SK-N-SH (cell line): ENCODE data around the gene SCN4A. TPM values are rescaled to one million over a fixed set of nuclear protein-coding genes. Genes with fewer than 3 reads are reported as not detected.

Experiments
- CTCF ChIA-PET: fragments of 300-600, 350-600 bp; formaldehyde crosslinking; extraction: SDS; loops from one replicate; lab custom pipeline; 2021; lab: Yijun Ruan, JAX
- POLR2A ChIA-PET: fragments of 350-600 bp; sonication (Branson Sonifier 250); formaldehyde crosslinking; extraction: SDS; loops from one replicate; lab custom pipeline; 2020; ENCODE audit warnings: antibody characterized with exemption, inconsistent platforms; lab: Yijun Ruan, JAX
- DNase-seq: peaks from one replicate; pipeline ENCODE4 v3.0.0; 2012
- H2AFZ ChIP-seq: fragments of 200-600 bp; sonication (generic); 2 replicates; pipeline ENCODE4 v1.8.1; 2016; ENCODE audit warnings: antibody characterized with exemption, mild to moderate bottlenecking, low read depth
- H3F3A ChIP-seq: fragments of 200-600 bp; sonication (generic); replicated peaks from 2 replicates; pipeline ENCODE3; 2016; ENCODE audit warnings: antibody characterized with exemption, mild to moderate bottlenecking; ENCODE audit not compliant: insufficient read depth
- H3K27ac ChIP-seq, 2 experiments: fragments of 200-500 bp in 1 of 2; fragments of 200-600 bp in 1 of 2; sonication (Bioruptor generic) in 1 of 2; sonication (generic), shearing (Covaris generic) in 1 of 2; 2 replicates each; pipeline versions ENCODE4 v1.5.1 to v1.6.1; 2014 to 2016; ENCODE audit warnings: low read depth in 2 of 2, inconsistent platforms in 1 of 2, low read length in 1 of 2, mild to moderate bottlenecking in 1 of 2, mixed read lengths in 1 of 2
- H3K27me3 ChIP-seq: fragments of 200-600 bp; sonication (generic), shearing (Covaris generic); 2 replicates; pipeline ENCODE4 v1.6.1; 2016; ENCODE audit warnings: mixed run types; ENCODE audit not compliant: insufficient read depth
- H3K36me3 ChIP-seq, 2 experiments: fragments of 200-500 bp in 1 of 2; fragments of 200-600 bp in 1 of 2; sonication (Bioruptor generic) in 1 of 2; sonication (generic) in 1 of 2; replicated peaks in 1 of 2; 2 replicates each; pipeline versions ENCODE3 to v1.5.1; 2014 to 2016; ENCODE audit warnings: low read length in 1 of 2, mild to moderate bottlenecking in 1 of 2; ENCODE audit not compliant: insufficient read depth in 2 of 2, control insufficient read depth in 1 of 2
- H3K4me1 ChIP-seq, 2 experiments: fragments of 200-500 bp in 1 of 2; fragments of 200-600 bp in 1 of 2; sonication (Bioruptor generic) in 1 of 2; sonication (generic), shearing (Covaris generic) in 1 of 2; 2 replicates each; pipeline versions ENCODE4 v1.5.1 to v1.6.1; 2014 to 2016; ENCODE audit warnings: low read depth in 1 of 2, low read length in 1 of 2, mixed run types in 1 of 2; ENCODE audit not compliant: insufficient read depth in 2 of 2, control insufficient read depth in 1 of 2
- H3K4me2 ChIP-seq: fragments of 200-600 bp; sonication (generic), shearing (Covaris generic); 2 replicates; pipeline ENCODE4 v1.6.1; 2017; ENCODE audit warnings: mixed run types
- H3K4me3 ChIP-seq, 2 experiments: fragments of 200-500 bp in 1 of 2; fragments of 200-600 bp in 1 of 2; sonication (Bioruptor generic) in 1 of 2; sonication (generic), shearing (Covaris generic) in 1 of 2; 2 replicates each; pipeline versions ENCODE4 v1.5.1 to v1.8.1; 2014 to 2016; ENCODE audit warnings: low read depth in 2 of 2, inconsistent platforms in 1 of 2, low read length in 1 of 2, mild to moderate bottlenecking in 1 of 2, mixed read lengths in 1 of 2, moderate library complexity in 1 of 2
- H3K79me2 ChIP-seq: fragments of 200-600 bp; sonication (generic); 2 replicates; pipeline ENCODE4 v1.8.1; 2017; ENCODE audit warnings: mild to moderate bottlenecking; ENCODE audit not compliant: insufficient read depth
- H3K9ac ChIP-seq: fragments of 200-600 bp; sonication (generic); 2 replicates; pipeline ENCODE4 v1.6.1; 2017; ENCODE audit warnings: mixed run types
- H3K9me2 ChIP-seq: fragments of 200-600 bp; sonication (generic); 2 replicates; pipeline ENCODE4 v1.6.1; 2017; ENCODE audit warnings: mixed run types
- H3K9me3 ChIP-seq: fragments of 200-600 bp; sonication (generic); 2 replicates; pipeline ENCODE4 v1.6.1; 2017; ENCODE audit warnings: mixed run types, mild to moderate bottlenecking, moderate library complexity
- H4K20me1 ChIP-seq: fragments of 200-600 bp; sonication (generic); 2 replicates; pipeline ENCODE4 v1.6.1; 2017; ENCODE audit warnings: mild to moderate bottlenecking, mixed run types; ENCODE audit not compliant: insufficient read depth
- EZH2phosphoT487 ChIP-seq: fragments of 200-600 bp; sonication (generic); IDR thresholded peaks from 2 replicates; pipeline ENCODE4 v1.6.1; 2017; ENCODE audit warnings: low read depth, mixed run types, mild to moderate bottlenecking, antibody characterized with exemption, moderate library complexity, borderline replicate concordance
- FOXM1 ChIP-seq: IDR thresholded peaks from 2 replicates; pipeline ENCODE4 v1.4.0; 2012; ENCODE audit warnings: low read depth, mild to moderate bottlenecking
- GATA2 ChIP-seq: sonication (generic); formaldehyde crosslinking; IDR thresholded peaks from 2 replicates; pipeline ENCODE4 v1.5.0; 2020; ENCODE audit warnings: mild to moderate bottlenecking, missing genetic modification reagents
- JUND ChIP-seq: IDR thresholded peaks from 2 replicates; pipeline ENCODE4 v1.4.0; 2012
- MAX ChIP-seq: IDR thresholded peaks from 2 replicates; pipeline ENCODE4 v1.4.0; 2012; ENCODE audit warnings: low read depth
- PBX3 ChIP-seq: IDR thresholded peaks from 2 replicates; pipeline ENCODE4; 2012
- RAD21 ChIP-seq: IDR thresholded peaks from 2 replicates; pipeline ENCODE4 v1.6.1; 2012; ENCODE audit warnings: mild to moderate bottlenecking, low read length
- RFX5 ChIP-seq: IDR thresholded peaks from 2 replicates; pipeline ENCODE4 v1.6.1; 2012; ENCODE audit warnings: mild to moderate bottlenecking, improper control_type of control experiment, low read length
- TAF1 ChIP-seq: IDR thresholded peaks from 2 replicates; pipeline ENCODE4 v1.6.1; 2012; ENCODE audit warnings: low read depth, mild to moderate bottlenecking, low read length, moderate library complexity, borderline replicate concordance
- TCF12 ChIP-seq: IDR thresholded peaks from 2 replicates; pipeline ENCODE4 v1.4.0; 2012
- USF1 ChIP-seq: IDR thresholded peaks from 2 replicates; pipeline ENCODE4 v1.4.0; 2012; ENCODE audit warnings: low read depth, borderline replicate concordance
- USF2 ChIP-seq: fragments of 150-350 bp; IDR thresholded peaks from 2 replicates; pipeline ENCODE4 v1.6.1; 2017; ENCODE audit warnings: antibody characterized with exemption, low read length, low read depth, borderline replicate concordance
- YY1 ChIP-seq: IDR thresholded peaks from 2 replicates; pipeline ENCODE4 v1.4.0; 2012; ENCODE audit warnings: low read depth, mild to moderate bottlenecking
- ZBTB33 ChIP-seq: IDR thresholded peaks from 2 replicates; pipeline ENCODE4 v1.4.0; 2012; ENCODE audit warnings: low read depth, borderline replicate concordance
- WGBS: methylation state at CpG from one replicate; pipeline ENCODE4 v1.1.6; 2017; ENCODE audit warnings: low lambda C conversion rate; 5-methylcytosine and 5-hydroxymethylcytosine counted together
- polyA plus RNA-seq, 3 experiments: library from polyadenylated mRNA; depleted of rRNA; stranded (reverse); fragments of >200 nt; gene quantifications; 2 replicates each; pipeline ENCODE4 v1.2.3, GENCODE V29; 2012

Gene SCN4A
- polyA plus RNA-seq, 1 of the 3 experiments (the other 2 are of a cell fraction): not detected

GRCh38 chr17:63949576-63950250 lies 23.0 kb downstream of the SCN4A start (continued):
- TF ChIP-seq USF1 (no peak), FOXM1 (no peak), JUND (no peak), GATA2 (CRISPR knock-in tag) (no peak), ZBTB33 (no peak), TCF12 (no peak)

DNA sequence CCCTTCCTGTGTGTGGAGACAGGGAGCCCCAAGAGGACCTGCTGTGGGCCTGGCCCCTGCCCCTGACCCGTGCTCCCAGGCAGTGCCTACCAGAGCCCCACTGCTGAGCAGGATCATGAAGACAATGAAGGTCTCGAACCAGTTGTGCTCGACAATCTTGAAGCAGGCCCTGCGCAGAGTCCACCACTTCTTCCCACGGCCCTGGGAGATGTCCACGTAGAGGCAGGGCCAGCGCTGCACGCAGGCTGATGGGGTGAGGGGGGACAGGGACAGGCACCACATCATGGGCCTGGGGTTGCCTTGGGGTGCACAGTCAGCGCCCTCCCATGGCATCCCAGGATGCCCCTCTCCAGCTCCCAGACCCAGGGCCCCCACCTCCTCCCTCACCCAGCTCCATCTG lies 24.2 kb downstream of the SCN4A start:
- CTCF ChIA-PET: interaction anchor here (1.0 to 6.8 kb wide), 4 partner anchors 30 to 373 kb away, joined by 3 to 63 read pairs (median 17); partner anchors contain the start of genes CSHL1 and GH1
- H3K9me3 ChIP-seq: no peaks in the 10 kb centered on the region

More for the DNA sequence above, 24.2 kb downstream of the SCN4A start:
- no peak overlapping the region for H3K4me3 ChIP-seq
- TF ChIP-seq EZH2phosphoT487 (no peak), RAD21 (no peak), USF2 (no peak), YY1 (no peak), RFX5 (no peak), MAX (no peak), TAF1 (no peak), PBX3 (no peak)
- no peaks in the 10 kb centered on the region for H3K9me2 ChIP-seq
- no peaks in the 10 kb centered on the region for H3K79me2 ChIP-seq
- H2AFZ ChIP-seq: no peak overlapping the region
- H3F3A ChIP-seq: no peaks in the 10 kb centered on the region
- POLR2A ChIA-PET: no interaction called here
- 78% methylated on average over 9 of the region's 9 CpGs for WGBS
- no peaks in the 10 kb centered on the region for H3K4me1 ChIP-seq
- no peaks in the 10 kb centered on the region for H3K36me3 ChIP-seq
- no peak overlapping the region for H3K27ac ChIP-seq
- no peak for DNase-seq
- no peak overlapping the region for H3K4me2 ChIP-seq
- no peak overlapping the region for H3K9ac ChIP-seq
- H3K27me3 ChIP-seq: peaks cover 6% of the 10 kb centered on the region; the same call in 1 of the 2 replicates
- H4K20me1 ChIP-seq: no peaks in the 10 kb centered on the region
